NCI-H1694 (cell line): ENCODE measurements around the gene ETS2.

Experiments
- DNase-seq: peaks from one replicate; lab custom pipeline; 2025; lab: John Stamatoyannopoulos, UW

ETS2 gene

DNA sequence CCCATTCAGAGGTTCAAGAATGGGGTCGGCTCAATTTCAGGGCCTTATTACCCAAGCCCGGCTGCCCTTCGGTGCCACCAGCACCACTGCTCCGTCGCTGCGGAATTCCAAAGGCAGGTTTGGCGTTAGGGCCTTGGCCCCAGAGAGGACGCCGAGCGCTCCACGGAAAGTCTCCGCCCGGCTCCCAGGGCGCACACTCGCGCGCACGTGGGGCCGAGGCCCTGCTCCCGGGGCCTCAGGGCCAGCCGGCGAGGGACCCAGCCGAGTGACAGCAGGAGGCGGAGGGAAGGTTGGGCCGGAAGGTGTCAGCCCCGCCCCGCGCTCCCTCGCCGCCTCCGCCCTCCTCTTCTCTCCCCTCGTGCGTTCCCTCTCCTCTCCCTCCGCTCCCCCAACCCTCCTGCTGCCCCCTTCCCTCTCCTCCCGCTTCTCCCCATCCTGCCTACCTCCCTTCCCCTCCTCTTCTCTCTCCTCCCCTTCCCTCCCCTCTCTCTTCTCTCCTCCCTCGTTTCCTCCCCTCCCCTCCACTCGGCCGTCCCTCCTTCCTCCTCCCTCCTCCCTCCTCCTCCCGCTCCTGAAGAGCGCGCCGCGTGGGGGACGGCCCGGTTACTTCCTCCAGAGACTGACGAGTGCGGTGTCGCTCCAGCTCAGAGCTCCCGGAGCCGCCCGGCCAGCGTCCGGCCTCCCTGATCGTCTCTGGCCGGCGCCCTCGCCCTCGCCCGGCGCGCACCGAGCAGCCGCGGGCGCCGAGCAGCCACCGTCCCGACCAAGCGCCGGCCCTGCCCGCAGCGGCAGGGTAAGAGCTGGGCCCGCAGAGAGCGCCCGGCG is at the start of gene ETS2:
ETS2 (plus strand) TSS at position 602 of the 825 bp plus-strand sequence. CDS start 4,106 bp downstream, outside the sequence.
- DNase-seq, result peak; percentile 89

DNA sequence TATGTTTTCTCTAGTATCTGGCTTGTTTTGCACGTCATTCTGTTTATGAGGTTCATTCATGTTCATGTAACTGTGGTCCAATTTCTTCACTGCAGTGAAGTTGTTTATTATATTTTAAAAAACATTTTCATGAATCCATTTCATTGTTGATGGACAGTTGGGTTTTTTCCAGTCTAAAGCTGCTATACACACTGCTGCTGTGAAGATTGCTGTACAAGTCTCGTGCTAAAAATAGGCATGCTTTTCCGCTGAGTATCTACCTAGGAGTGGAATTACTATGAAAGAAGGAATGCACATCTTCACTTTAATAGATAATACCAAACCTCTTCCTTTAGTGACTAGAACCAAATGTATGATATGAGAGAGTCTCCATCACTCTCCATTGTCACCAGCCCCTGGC is 49.0 kb upstream of the ETS2 start:
- DNase-seq, result no peak

- DNase-seq, result no peak
Observed at GRCh38 chr21:38758501-38759214, 47.1 kb upstream of the ETS2 start.

GRCh38 chr21:38759413-38759812 is 46.3 kb upstream of the ETS2 start:
- DNase-seq, result no peak

DNA sequence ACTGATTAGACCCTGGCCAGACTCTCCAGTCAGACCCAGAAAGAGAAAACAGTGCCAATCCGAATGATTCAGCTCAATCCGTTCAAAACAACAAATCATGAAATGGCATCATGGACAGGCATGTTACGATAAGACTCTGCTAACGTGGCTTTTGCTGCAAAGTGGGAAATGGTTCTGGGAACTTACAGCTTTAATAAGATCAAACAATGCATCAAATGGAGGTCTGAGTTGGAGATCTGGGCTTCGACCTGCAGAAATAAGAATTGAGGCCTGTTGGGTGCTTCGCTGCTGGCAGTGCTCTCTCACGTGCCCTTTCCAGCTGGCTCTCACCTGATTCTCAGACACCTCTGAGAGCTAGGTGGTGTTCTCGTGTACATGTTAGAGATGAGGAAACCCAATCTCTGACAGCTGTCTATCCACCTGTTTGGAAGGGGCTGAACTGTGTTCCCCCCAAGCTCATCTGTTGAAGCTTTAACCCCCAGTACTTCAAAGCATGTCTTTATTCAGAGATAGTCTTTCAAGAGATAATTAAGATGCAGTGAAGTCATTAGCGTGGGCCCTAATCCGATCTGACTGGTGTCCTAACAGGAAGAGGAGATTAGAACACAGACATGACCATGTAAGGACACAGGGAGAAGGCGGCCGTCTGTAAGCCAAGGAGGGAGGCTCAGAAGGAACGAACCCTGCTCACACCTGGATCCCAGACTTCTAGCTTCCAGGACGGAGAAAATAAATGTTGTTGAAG is 45.5 kb upstream of the ETS2 start:
- DNase-seq, result no peak

DNA sequence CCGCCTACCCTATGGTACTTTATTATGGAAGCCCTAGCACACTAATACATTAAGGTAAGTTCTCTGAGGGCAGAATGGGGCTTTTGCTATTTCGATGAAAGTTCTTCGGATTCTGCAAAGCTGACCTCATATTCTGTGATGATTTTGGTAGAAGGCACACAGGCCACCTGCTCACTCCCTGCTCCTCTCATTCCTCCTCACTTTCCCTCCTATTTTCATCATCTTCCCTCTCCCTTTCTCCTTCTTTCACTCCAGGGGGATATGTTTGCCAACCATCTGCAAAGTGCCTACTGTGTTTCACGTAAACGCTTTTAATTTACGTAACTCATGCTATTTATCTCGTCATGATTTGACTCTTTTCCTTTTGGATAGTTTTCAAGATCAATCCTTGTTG is 45.0 kb upstream of the ETS2 start:
- no peak for DNase-seq

DNA sequence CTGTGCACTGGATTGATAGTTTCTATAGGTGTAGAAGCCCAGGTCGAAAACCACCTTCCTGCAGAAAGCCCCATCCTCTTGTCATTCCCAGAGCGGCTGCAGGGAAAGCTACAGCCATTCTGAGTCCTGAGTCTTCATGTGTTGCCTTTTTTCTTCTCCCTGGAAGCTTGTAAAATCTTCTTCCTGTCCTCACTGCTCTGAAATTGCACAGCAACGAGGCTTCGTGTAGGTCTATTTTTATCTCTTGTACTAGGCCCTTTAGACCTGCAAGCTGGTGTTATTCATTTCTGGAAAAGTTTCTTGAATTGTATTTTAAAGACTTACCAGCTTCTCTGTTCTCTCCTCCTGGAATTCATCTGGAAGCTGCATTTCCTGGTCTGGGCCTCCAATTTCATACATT is 44.2 kb upstream of the ETS2 start:
- no peak for DNase-seq

DNA sequence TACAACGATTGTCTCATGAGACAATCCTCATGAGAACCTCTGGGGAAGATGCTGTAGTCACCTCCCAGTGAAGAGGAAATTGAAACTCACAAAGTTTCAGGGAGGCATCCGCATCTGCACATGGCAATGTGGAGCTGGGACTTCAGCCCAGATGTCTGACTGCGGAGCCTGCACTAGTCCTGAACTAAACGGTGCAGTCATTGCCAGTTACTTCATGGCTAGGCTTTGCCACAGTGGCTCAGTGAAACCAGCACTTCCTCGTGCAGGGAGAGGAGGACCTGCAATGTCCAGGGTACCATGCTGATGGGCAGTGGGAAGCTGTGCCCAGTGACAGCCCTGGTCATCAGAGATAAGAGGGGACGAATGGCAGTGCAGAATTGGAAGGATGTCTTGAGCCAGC is 40.7 kb upstream of the ETS2 start:
- no peak for DNase-seq

DNA sequence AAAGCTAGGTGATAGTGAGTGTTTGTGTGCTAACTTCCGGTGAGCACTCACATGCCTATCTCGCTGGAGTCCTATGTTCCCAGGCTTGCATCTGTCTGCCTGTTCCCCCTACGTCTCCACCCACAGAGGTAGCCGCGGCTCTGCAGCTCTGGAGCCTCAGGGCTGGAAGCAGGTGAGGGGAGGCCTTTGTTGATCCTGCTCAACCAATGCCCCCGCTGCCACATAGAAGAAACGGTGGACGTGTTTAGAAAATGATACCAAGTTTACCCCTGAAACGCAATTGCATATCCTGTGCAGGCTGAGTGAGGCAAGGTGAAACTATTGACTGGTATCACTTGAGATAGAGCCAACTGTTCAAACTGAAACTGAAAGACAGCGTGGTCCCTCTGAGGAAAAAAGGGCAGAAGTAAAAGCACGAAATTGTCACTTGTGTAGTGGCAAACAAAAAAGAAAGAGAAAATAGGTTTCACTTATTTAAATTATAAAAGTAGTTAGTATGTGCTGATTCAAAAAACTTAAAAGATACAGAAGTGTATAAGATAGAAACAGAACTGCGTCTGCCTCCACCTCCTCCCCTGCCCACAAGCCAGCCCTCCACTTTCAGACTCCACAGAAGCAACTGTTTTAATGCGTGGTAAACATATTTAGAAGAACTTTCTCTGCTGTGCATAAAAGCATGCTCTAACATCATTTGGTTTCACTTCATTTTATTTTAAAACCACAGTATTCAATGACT is 38.6 kb upstream of the ETS2 start:
- no peak for DNase-seq

GRCh38 chr21:38768471-38769063 is 37.2 kb upstream of the ETS2 start:
- no peak for DNase-seq

GRCh38 chr21:38769191-38769780 is 36.4 kb upstream of the ETS2 start:
- DNase-seq, result no peak

DNA sequence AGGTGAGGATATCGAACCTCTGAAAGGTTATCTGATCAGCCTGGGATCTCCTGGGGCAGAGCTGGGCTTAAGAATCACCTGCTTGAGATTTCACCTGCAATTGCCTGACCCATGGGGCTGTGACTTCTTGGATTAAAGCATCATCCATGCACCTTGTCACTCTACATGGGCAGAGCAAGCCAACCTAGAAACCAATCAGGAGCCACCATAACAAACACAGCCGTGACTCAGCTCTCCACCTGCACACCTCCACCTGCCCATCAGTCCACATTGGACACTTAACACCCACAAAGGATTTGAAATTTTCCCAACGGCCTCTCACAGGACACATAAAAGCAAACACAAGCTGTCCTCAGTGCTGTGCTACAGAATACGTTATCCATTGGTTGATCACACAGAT is 35.1 kb upstream of the ETS2 start:
- no peak for DNase-seq

GRCh38 chr21:38771536-38771935 is 34.2 kb upstream of the ETS2 start:
- no peak for DNase-seq

DNA sequence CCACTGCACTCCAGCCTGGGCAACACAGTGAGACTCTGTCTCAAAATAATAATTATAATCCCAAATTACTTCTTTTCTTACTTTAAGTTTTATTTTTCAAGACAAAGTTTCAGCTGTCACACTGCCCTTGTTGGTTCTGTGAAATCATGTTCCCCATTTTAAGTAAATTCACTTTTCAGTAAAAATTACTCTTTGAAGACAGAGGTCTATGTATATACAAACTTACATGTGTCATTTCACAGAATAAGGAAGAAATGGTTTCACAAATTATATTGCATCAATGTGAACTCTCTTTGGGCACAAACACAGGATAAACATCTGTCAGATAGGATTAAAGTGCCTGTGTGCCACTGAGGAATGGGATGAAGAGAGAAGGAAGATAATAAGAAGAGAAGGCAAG is 33.1 kb upstream of the ETS2 start:
- DNase-seq, result no peak

DNA sequence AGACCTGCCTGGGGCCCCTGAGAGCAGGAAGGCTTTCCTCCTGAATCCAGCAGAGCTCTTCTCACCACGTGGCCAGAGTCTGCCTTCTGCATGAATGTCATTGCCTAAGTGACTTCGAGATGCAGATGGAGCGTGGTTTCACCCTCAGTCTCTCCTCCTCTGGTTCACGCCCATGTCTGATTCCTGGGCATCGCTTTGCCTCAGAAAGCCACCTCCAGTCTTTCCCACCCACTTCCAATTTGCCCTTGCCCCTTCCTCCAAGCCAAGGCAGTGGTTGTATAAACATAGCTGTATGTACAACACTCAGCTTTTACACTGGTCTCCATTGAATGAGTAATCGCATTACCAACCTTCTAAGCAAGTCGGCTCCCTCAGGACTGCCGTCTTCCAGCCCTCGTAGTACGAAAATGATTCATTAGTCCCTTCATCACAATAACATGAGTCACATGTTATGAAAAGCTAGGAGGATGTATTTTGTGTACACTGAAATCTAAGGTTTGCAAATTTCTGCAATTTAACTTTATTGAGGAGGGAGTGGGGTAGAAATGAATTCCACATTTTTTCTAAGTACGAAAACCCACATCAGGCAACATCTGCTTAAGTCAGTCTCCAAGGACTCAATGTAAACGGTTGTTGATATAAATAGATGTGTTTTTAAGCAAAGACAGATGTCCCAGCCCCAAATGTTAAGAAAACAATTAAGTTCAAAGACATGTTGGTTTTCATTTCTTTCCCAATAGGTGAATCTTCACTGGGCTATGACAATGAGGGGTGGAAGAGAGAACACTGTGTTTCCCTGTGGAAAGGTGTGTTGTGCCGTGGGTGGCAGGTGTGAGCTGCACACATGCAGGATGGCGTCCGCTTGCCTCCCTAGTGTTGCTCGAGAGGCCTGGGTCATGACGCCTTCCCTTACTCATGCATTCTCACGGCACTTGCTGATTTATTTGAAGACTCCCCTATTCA is 32.3 kb upstream of the ETS2 start:
- no peak for DNase-seq

GRCh38 chr21:38774152-38774551 is 31.6 kb upstream of the ETS2 start:
- no peak for DNase-seq

DNA sequence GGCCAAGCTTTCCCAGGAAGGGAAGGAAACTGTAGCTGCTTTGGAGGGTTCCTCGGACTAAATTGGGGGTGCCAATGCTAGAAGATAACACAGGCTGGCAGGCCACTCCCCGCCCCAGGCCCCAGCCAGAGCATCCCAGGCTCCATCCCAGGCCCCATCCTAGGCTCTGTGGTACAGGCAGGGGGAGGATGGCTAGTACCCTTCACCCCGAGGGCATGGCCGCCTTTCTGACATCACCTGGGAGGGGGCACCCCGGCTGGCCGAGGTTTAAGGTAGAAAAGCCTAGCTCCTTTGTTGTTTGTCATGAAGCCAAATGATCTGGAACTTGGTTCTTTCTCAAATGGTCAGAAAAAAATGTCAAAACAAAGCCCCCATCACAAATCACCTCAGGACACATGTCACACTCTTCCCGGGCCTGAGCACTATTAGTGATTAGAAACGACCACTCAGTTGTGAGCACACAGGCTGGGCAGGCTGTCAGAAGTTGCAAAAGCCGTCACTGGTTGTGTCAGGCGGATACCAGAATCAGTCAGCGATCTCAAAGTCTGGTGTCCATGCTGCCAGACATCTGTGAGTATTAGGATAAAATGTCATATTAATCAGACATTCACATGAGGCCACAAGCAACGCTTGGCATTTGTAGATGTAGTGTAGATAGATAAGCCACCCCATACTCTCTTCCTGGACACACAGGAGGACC is 31.0 kb upstream of the ETS2 start:
- no peak for DNase-seq

GRCh38 chr21:38775733-38776132 is 30.0 kb upstream of the ETS2 start:
- DNase-seq, result no peak

DNA sequence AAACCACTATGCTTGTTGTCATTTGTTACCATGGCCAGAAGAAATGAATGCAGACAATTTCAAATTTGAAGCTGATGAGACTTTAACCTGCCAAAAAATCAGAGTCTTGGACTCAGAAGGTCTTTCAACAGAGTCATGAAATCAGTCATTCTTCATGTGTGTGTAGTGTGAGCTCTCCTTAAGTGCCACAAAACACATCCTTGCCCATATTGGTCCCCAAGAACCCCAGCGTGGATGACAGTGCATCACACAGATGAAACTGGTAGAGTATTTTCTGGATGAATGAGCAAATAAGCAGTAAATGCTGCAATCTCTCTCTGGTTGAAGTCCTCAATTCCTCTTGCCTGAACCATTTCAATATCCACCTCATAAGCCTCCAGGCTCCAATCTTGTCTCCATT is 28.7 kb upstream of the ETS2 start:
- no peak for DNase-seq

DNA sequence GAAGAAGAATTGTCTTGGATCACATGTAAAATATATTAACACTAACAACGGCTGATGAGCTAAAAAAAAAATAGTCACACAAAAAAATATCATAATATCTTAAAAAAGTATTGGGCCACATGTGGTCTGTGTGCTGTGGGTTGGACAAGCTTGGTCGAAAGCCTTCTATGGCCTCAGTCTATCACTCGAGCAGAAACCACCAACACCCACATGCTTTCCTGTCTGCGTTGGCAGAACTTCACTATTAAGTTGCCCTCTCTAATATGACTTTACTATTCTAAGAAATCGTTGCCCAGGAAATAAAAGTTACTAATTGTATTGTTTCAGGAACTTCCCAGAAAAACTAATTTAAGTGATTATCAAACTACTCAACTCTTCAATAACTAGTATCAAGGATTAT is 28.2 kb upstream of the ETS2 start:
- DNase-seq, result no peak
